GM12878 (cell line): ENCODE results near the gene TUT4. TPM values are rescaled to one million over a fixed set of nuclear protein-coding genes. Genes with fewer than 3 reads are reported as not detected.

ENCODE experiments used
- ATAC-seq: fragments of 200-7000 bp; cut with Tn5 transposase; 3 replicates; pipeline ENCODE4 v1.9.1; 2020; ENCODE audit warnings: mild to moderate bottlenecking, moderate library complexity
- BruUV-seq: library from RNA; stranded (reverse); fragments of 400-500 nt; replicated peaks from 2 replicates; lab custom pipeline; 2021; lab: Mats Ljungman, UMichigan
- CTCF ChIA-PET: fragments of 300-600 bp; sonication (Branson Sonifier 250); formaldehyde crosslinking; extraction: SDS; loops from one replicate; lab custom pipeline; 2021; ENCODE audit warnings: inconsistent platforms; lab: Yijun Ruan, JAX
- POLR2A ChIA-PET: fragments of 350-600 bp; formaldehyde crosslinking; extraction: SDS; loops from one replicate; lab custom pipeline; 2021; ENCODE audit warnings: inconsistent platforms; lab: Charles Lee
- RAD21 ChIA-PET: fragments of 300-600 bp; sonication (Branson Sonifier 250); formaldehyde crosslinking; loops from one replicate; lab custom pipeline; 2023; ENCODE audit warnings: antibody characterized with exemption; ENCODE audit not compliant: unreplicated experiment; lab: Charles Lee
- SMC1A ChIA-PET: fragments of 300-600 bp; sonication (Branson Sonifier 250); formaldehyde crosslinking; loops from one replicate; lab custom pipeline; 2023; ENCODE audit not compliant: unreplicated experiment, uncharacterized antibody; lab: Charles Lee
- DNase-seq: peaks from one replicate; pipeline ENCODE4 v3.0.0-alpha.2; 2011; ENCODE audit warnings: low read depth, low spot score
- FAIRE-seq: peaks from 3 replicates; lab custom pipeline; 2011; peaks lifted over from hg19 to GRCh38; lab: Jason Lieb, UNC
- H2AFZ ChIP-seq: 2 replicates; pipeline ENCODE4 v1.6.0; 2011; ENCODE audit warnings: low read depth, low read length, control low read depth; ENCODE audit not compliant: control insufficient read depth
- H3K27ac ChIP-seq: 2 replicates; pipeline ENCODE4 v1.5.1; 2011; ENCODE audit warnings: control low read depth; ENCODE audit not compliant: control insufficient read depth, insufficient read depth
- H3K27me3 ChIP-seq, 2 experiments: replicated peaks in 1 of 2; 2 replicates each; pipeline versions ENCODE4 v1.6.0 to v1.6.1; 2011; ENCODE audit warnings: low read length in 1 of 2; ENCODE audit not compliant: control insufficient read depth in 2 of 2, insufficient read depth in 2 of 2
- H3K36me3 ChIP-seq, 2 experiments: 2 replicates each; pipeline ENCODE4 v1.5.1; 2011; ENCODE audit warnings: low read length in 1 of 2; ENCODE audit not compliant: control insufficient read depth in 2 of 2, insufficient read depth in 2 of 2
- H3K4me1 ChIP-seq: 2 replicates; pipeline ENCODE4 v1.6.1; 2011; ENCODE audit warnings: mild to moderate bottlenecking, low read length, moderate library complexity, mixed read lengths; ENCODE audit not compliant: control insufficient read depth, insufficient read depth
- H3K4me2 ChIP-seq: 2 replicates; pipeline ENCODE4 v1.6.0; 2011; ENCODE audit warnings: control low read depth; ENCODE audit not compliant: control insufficient read depth, insufficient read depth
- H3K4me3 ChIP-seq: fragments of 200-600 bp; sonication (generic); 2 replicates; pipeline ENCODE4 v1.5.1; 2016
- H3K79me2 ChIP-seq: 2 replicates; pipeline ENCODE4 v1.6.0; 2011; ENCODE audit warnings: low read length; ENCODE audit not compliant: control insufficient read depth, insufficient read depth
- H3K9ac ChIP-seq: 2 replicates; pipeline ENCODE4 v1.8.0; 2011; ENCODE audit warnings: low read length, control low read depth, mixed read lengths; ENCODE audit not compliant: control insufficient read depth, insufficient read depth
- H3K9me3 ChIP-seq: replicated peaks from 3 replicates; pipeline ENCODE4 v1.5.1; 2011; ENCODE audit warnings: mild to moderate bottlenecking, low read length; ENCODE audit not compliant: control insufficient read depth, insufficient read depth
- H4K20me1 ChIP-seq: 2 replicates; pipeline ENCODE4 v1.6.0; 2011; ENCODE audit not compliant: control insufficient read depth, insufficient read depth
- HSF1 ChIP-seq: fragments of 150-350 bp; IDR thresholded peaks from 2 replicates; pipeline ENCODE4 v1.6.1; 2014; ENCODE audit warnings: mild to moderate bottlenecking, low read depth, low read length
- NBN ChIP-seq: fragments of 450-650 bp; IDR thresholded peaks from 2 replicates; pipeline ENCODE4 v1.6.1; 2016
- PAX5 ChIP-seq: IDR thresholded peaks from 2 replicates; pipeline ENCODE4 v1.6.1; 2011; ENCODE audit warnings: low read depth, low read length, borderline replicate concordance
- PBX3 ChIP-seq: IDR thresholded peaks from 2 replicates; pipeline ENCODE4 v1.6.1; 2011; ENCODE audit warnings: mild to moderate bottlenecking, low read depth, low read length, moderate library complexity; ENCODE audit not compliant: insufficient replicate concordance
- RAD51 ChIP-seq: fragments of 450-650 bp; IDR thresholded peaks from 2 replicates; pipeline ENCODE4 v1.6.1; 2016; ENCODE audit warnings: moderate library complexity, mild to moderate bottlenecking, inconsistent platforms
- RUNX3 ChIP-seq: IDR thresholded peaks from 2 replicates; pipeline ENCODE4 v1.6.1; 2012; ENCODE audit warnings: low read length, inconsistent platforms
- SMC3 ChIP-seq: IDR thresholded peaks from 2 replicates; pipeline ENCODE4 v1.6.1; 2011; ENCODE audit warnings: low read length, improper control_type of control experiment, borderline replicate concordance
- YY1 ChIP-seq: IDR thresholded peaks from 2 replicates; pipeline ENCODE4 v1.6.1; 2011; ENCODE audit warnings: low read depth, mild to moderate bottlenecking, low read length
- ZNF217 ChIP-seq: fragments of 450-650 bp; IDR thresholded peaks from 2 replicates; pipeline ENCODE4 v1.6.1; 2017; ENCODE audit warnings: antibody characterized with exemption, mild to moderate bottlenecking
- ZNF24 ChIP-seq: fragments of 450-650 bp; IDR thresholded peaks from 2 replicates; pipeline ENCODE4 v1.6.1; 2017; ENCODE audit warnings: antibody characterized with exemption, mild to moderate bottlenecking
- ZNF384 ChIP-seq: IDR thresholded peaks from 2 replicates; pipeline ENCODE4 v1.6.1; 2012; ENCODE audit warnings: low read depth, mild to moderate bottlenecking, low read length, improper control_type of control experiment, borderline replicate concordance
- WGBS: methylation state at CpG from one replicate; pipeline ENCODE4 v1.1.6; 2016; ENCODE audit warnings: low lambda C conversion rate; ENCODE audit not compliant: insufficient replicate concordance, insufficient coverage; ENCODE audit errors: missing lambda C conversion rate; 5-methylcytosine and 5-hydroxymethylcytosine counted together
- in situ Hi-C: fragments of 300-500 bp; cut with MboI; formaldehyde crosslinking; loops from 9 replicates; pipeline ENCODE4 v1.14.3; 2018; ENCODE audit warnings: mixed read lengths
- intact Hi-C: fragments of 100-400 bp; cut with micrococcal nuclease; formaldehyde crosslinking; loops from one replicate; pipeline ENCODE4 v1.14.2; 2022; ENCODE audit not compliant: unreplicated experiment
- polyA plus RNA-seq, 11 experiments: library from polyadenylated mRNA; depleted of rRNA in 4 of 11; unstranded in 6 of 11; stranded (reverse) in 5 of 11; fragments of >200 nt; fragmentation: Nextera tagmentation in 4 of 11; fragmentation: Illumina TruSeq in 1 of 11; extraction: Ambion mirVana in 4 of 11; extraction: Trizol in 1 of 11; gene quantifications; 1 replicate in 1 of 11; 2 replicates in 10 of 11; pipeline versions ENCODE4 v1.2.1 to v1.2.3, GENCODE V29; 2011 to 2016; ENCODE audit warnings: inconsistent platforms in 2 of 11, missing spikeins in 2 of 11, low read depth in 1 of 11
- total RNA-seq, 4 experiments: library from RNA; depleted of rRNA in 3 of 4; stranded (reverse); fragments of >200 nt in 3 of 4; fragmentation: Illumina TruSeq in 1 of 4; extraction: Trizol in 1 of 4; gene quantifications; 2 replicates each; pipeline versions ENCODE4 v1.2.1 to v1.2.3, GENCODE V29; 2013 to 2021
- TF ChIP-seq, protein P1 (sequence below): IDR thresholded peaks from 2 replicates; pipeline ENCODE4 v1.6.1; 2012; ENCODE audit warnings: low read length, inconsistent platforms
- TF ChIP-seq, protein P2 (sequence below): IDR thresholded peaks from 2 replicates; pipeline ENCODE4 v1.6.1; 2011; ENCODE audit warnings: borderline replicate concordance, low read depth, mild to moderate bottlenecking, moderate library complexity, low read length; ENCODE audit not compliant: insufficient read depth, poor library complexity, severe bottlenecking
- TF ChIP-seq, protein P3 (sequence below): fragments of 450-650 bp; IDR thresholded peaks from 2 replicates; pipeline ENCODE4 v1.6.1; 2017; ENCODE audit warnings: mild to moderate bottlenecking, moderate library complexity

The TUT4 gene
- total and polyA plus RNA-seq, 10 of the 15 experiments (the other 5 are each of a cell fraction or from before 2014, with no cell fraction given): 9.4 to 40.7 (median 27.6) TPM

DNA sequence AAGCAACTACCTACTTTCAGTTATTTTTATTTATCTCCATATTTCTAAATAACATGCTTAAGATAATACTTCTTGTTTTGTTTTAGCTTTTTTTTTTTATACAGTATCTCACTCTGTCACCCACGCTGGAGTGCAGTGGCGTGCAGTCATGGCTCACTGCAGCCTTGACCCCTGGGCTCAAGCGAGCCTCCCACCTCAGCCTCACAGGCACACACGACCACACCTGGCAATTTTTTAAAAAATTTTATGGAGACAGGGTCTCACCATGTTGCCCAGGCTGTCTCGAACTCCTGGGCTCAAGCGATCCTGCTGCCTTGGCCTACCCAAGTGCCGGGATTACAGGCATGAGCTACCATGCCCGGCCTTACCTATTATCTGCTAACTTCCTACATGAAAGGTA, 20.6 kb downstream of the TUT4 start:
- Histone ChIP-seq H3K9ac (peak overlapping the region; percentile 34), H3K27me3 (no peaks in the 10 kb centered on the region), H3K79me2 (peaks cover 12% of the 10 kb centered on the region), H3K4me1 (peaks cover 33% of the 10 kb centered on the region), H2AFZ (no peak overlapping the region), H3K4me3 (peak overlapping the region; percentile 13; the same call in 1 of the 2 replicates), H3K36me3 (peaks cover 0 to 5% of the 10 kb centered on the region in 2 experiments; a peak in 3 of 4 replicates), H4K20me1 (no peaks in the 10 kb centered on the region), H3K9me3 (peaks cover 2% of the 10 kb centered on the region; the same call in 2 of the 3 replicates), H3K4me2 (peak overlapping the region; percentile 76), H3K27ac (peak overlapping the region; percentile 30)
- RAD21 ChIA-PET: interaction anchor here (0.7 to 3.7 kb wide), 2 partner anchors 19 to 21 kb away, joined by 3 to 19 read pairs; partner anchors contain the start of gene TUT4
- 2% methylated on average over 8 of the region's 8 CpGs for whole genome bisulfite sequencing
- BruUV-seq: no TSS peak
- peak; percentile 44 for ATAC-seq
- POLR2A ChIA-PET: interaction anchor here (0.6 to 1.6 kb wide), 2 partner anchors 18 to 37 kb away, joined by 4 to 7 read pairs; no protein-coding TSS in a partner anchor
- intact Hi-C loops: no loop called here
- DNase-seq: no peak
- no peak for FAIRE-seq
- SMC1A ChIA-PET: interaction anchor here (0.6 to 1.8 kb wide), 9 partner anchors 10 to 103 kb away, joined by 3 to 11 read pairs (median 5); no protein-coding TSS in a partner anchor
- in situ Hi-C loops: no loop called here
- CTCF ChIA-PET: interaction anchor here (0.9 to 1.3 kb wide), 2 partner anchors 103 to 405 kb away, joined by 3 read pairs; no protein-coding TSS in a partner anchor
- TF ChIP-seq SMC3 (no peak), ZNF217 (no peak), RUNX3 (peak; percentile 43; the same call in 1 of the 2 replicates), RAD51 (no peak), NBN (no peak), HSF1 (no peak), PAX5 (0 out of 2 replicates have a peak, but pooled peaks have one; percentile 32), PBX3 (no peak), YY1 (no peak), ZNF384 (no peak), ZNF24 (no peak)
- TF ChIP-seq, protein P1, sequence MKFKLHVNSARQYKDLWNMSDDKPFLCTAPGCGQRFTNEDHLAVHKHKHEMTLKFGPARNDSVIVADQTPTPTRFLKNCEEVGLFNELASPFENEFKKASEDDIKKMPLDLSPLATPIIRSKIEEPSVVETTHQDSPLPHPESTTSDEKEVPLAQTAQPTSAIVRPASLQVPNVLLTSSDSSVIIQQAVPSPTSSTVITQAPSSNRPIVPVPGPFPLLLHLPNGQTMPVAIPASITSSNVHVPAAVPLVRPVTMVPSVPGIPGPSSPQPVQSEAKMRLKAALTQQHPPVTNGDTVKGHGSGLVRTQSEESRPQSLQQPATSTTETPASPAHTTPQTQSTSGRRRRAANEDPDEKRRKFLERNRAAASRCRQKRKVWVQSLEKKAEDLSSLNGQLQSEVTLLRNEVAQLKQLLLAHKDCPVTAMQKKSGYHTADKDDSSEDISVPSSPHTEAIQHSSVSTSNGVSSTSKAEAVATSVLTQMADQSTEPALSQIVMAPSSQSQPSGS: no peak
- TF ChIP-seq, protein P2, sequence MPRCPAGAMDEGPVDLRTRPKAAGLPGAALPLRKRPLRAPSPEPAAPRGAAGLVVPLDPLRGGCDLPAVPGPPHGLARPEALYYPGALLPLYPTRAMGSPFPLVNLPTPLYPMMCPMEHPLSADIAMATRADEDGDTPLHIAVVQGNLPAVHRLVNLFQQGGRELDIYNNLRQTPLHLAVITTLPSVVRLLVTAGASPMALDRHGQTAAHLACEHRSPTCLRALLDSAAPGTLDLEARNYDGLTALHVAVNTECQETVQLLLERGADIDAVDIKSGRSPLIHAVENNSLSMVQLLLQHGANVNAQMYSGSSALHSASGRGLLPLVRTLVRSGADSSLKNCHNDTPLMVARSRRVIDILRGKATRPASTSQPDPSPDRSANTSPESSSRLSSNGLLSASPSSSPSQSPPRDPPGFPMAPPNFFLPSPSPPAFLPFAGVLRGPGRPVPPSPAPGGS: no peak
- TF ChIP-seq, protein P3, sequence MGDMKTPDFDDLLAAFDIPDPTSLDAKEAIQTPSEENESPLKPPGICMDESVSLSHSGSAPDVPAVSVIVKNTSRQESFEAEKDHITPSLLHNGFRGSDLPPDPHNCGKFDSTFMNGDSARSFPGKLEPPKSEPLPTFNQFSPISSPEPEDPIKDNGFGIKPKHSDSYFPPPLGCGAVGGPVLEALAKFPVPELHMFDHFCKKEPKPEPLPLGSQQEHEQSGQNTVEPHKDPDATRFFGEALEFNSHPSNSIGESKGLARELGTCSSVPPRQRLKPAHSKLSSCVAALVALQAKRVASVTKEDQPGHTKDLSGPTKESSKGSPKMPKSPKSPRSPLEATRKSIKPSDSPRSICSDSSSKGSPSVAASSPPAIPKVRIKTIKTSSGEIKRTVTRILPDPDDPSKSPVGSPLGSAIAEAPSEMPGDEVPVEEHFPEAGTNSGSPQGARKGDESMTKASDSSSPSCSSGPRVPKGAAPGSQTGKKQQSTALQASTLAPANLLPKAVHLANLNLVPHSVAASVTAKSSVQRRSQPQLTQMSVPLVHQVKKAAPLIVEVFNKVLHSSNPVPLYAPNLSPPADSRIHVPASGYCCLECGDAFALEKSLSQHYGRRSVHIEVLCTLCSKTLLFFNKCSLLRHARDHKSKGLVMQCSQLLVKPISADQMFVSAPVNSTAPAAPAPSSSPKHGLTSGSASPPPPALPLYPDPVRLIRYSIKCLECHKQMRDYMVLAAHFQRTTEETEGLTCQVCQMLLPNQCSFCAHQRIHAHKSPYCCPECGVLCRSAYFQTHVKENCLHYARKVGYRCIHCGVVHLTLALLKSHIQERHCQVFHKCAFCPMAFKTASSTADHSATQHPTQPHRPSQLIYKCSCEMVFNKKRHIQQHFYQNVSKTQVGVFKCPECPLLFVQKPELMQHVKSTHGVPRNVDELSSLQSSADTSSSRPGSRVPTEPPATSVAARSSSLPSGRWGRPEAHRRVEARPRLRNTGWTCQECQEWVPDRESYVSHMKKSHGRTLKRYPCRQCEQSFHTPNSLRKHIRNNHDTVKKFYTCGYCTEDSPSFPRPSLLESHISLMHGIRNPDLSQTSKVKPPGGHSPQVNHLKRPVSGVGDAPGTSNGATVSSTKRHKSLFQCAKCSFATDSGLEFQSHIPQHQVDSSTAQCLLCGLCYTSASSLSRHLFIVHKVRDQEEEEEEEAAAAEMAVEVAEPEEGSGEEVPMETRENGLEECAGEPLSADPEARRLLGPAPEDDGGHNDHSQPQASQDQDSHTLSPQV: no peak
